ENCODE data around the gene EXOG.

DNA sequence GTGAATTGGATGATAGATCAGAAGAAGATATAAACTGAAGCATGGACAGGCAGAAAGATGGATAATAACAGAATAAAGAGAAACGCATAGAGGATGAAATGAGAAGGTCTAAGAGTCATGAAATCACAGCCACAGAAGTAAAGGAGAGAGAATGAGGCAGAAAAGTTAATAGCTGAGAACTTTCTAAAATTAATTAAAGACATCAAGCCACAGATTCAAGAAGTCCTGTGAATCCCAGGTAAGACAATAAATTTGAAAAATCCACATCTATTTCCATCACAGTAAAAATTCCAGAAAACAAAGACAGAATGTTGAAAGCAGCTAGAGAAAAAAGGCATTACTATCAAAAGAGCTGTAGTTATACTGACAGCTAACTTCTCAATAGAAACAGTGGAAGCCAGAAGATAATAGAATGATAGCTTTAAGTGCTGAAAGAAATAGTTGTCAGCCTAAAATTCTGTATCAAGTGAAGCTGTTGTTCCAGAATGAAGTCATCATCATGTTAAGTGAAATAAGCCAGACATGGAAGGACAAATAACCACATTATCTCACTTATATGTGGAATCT lies 30.5 kb upstream of the EXOG start:
- TF ChIP-seq, protein P1, sequence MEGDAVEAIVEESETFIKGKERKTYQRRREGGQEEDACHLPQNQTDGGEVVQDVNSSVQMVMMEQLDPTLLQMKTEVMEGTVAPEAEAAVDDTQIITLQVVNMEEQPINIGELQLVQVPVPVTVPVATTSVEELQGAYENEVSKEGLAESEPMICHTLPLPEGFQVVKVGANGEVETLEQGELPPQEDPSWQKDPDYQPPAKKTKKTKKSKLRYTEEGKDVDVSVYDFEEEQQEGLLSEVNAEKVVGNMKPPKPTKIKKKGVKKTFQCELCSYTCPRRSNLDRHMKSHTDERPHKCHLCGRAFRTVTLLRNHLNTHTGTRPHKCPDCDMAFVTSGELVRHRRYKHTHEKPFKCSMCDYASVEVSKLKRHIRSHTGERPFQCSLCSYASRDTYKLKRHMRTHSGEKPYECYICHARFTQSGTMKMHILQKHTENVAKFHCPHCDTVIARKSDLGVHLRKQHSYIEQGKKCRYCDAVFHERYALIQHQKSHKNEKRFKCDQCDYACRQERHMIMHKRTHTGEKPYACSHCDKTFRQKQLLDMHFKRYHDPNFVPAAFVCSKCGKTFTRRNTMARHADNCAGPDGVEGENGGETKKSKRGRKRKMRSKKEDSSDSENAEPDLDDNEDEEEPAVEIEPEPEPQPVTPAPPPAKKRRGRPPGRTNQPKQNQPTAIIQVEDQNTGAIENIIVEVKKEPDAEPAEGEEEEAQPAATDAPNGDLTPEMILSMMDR (optimal IDR thresholded peaks at IDR 0.05 in 1 of 3, IDR thresholded peaks at IDR 0.05 in 1 of 3, conservative IDR thresholded peaks at IDR 0.05 in 1 of 3; ENCODE audit: extremely low read depth in 1 of 3, insufficient read depth in 2 of 3, low read length in 3 of 3) = no peak
- TF ChIP-seq EZH2 (IDR thresholded peaks at IDR 0.05; ENCODE audit: low read length) = no peak
